HK-2 (cell line): ENCODE data around the gene KRT6C.
"Not testable (repeated sequence)": the region's sequence is repeated elsewhere in the genome, so short reads cannot be mapped to it uniquely, and the experiment has no call there.

Experiments
- DNase-seq: peaks from one replicate; pipeline ENCODE4 v3.0.0-alpha.2; 2018; ENCODE audit not compliant: unreplicated experiment

Gene KRT6C

GRCh38 chr12:52499806-52500560, 26.4 kb upstream of the KRT6C start:
- DNase-seq = no peak

GRCh38 chr12:52498946-52499345, 25.3 kb upstream of the KRT6C start:
- DNase-seq = no peak

- no peak for DNase-seq
Observed at GRCh38 chr12:52497975-52498374, 24.4 kb upstream of the KRT6C start.

- DNase-seq = no peak
Observed at GRCh38 chr12:52496590-52497071, 23.0 kb upstream of the KRT6C start.

DNA sequence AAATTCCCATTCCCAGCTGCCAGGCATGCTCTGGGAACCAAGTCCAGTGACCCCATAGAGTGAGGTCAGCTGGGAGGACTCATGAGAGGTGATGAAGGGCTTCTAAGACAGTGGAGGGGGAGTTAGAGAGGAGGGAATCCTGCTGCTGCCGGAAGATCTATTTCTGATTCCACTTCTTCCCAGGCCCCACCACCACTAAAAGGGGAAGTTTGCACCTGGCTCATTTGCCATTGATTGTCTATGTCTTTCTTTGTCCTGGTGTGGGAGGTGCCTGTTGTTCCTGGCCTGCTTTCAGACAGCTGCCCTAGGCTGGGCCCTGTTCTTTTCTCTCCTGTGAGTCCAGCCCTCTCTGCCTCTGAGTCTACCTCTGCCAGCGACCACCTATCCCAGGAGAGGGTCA, 22.4 kb upstream of the KRT6C start:
- no peak for DNase-seq

- DNase-seq = no peak
Observed at GRCh38 chr12:52495389-52495788, 21.8 kb upstream of the KRT6C start.

DNA sequence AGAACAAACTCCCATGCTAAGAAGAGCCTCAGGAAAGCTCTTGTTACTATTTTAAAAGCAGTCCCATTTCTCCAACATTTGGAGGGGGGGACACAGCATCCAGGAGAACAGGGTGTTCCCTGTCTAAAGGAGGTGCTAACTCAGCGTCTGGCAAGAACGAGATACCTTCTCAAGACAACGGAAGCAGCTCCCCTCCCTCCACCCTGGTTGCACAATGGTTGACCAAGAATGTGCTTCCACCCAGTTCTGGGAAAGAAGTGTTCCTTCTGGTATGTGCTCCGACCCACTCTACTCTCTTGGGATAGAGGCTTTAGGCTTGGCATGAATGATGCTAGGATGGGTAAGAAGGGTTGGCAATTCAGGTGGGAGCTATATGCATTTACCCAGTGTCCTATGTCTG, 20.9 kb upstream of the KRT6C start:
- no peak for DNase-seq

DNA sequence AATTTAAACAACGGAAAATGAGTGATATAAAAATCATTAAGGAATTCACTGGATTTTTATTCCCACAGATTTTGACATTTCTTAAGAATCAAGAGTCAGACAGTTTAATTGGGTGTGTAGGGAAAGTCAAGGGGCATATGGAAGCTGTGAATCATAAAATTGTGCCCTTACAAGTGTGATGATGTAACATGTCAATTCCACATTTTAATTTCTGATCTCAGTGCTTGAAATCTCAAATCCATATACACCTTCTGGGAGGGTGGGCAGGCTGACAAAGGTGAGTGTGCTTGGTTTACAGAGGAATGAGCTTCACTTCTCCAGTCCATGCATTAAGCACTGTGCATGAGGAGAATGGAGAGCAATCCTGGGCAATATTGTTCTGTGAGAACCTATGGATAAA, 20.5 kb upstream of the KRT6C start:
- DNase-seq = no peak

GRCh38 chr12:52493172-52493571, 19.6 kb upstream of the KRT6C start, which contains the start of gene KRT6A:
TSS of gene KRT6A (minus strand) at chr12:52493257. CDS start at chr12:52493188, 69 bp downstream.
- no peak for DNase-seq

- not testable (repeated sequence) for DNase-seq
Observed at GRCh38 chr12:52492405-52492804, 18.8 kb upstream of the KRT6C start.

DNA sequence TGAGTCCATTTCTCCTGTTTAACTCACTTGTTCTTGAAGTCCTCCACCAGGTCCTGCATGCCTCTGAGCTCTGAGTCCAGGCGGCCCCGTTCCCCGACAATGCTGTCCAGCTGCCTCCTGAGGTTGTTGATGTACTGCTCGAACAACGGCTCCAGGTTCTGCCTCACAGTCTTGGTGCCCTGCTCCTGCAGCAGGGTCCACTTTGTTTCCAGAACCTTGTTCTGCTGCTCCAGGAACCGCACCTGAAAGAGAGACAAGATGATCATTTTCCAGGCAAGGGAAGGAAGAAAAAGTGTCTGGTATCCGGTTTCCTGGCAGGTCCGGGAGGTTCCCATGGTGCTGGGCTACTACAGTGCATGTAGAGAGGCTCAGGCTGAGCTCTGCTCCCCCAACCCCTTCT, 17.9 kb upstream of the KRT6C start:
- not testable (repeated sequence) for DNase-seq

GRCh38 chr12:52488736-52489135, 15.1 kb upstream of the KRT6C start:
- DNase-seq = no peak

GRCh38 chr12:52487744-52488443, 14.3 kb upstream of the KRT6C start:
- not testable (repeated sequence) for DNase-seq

DNA sequence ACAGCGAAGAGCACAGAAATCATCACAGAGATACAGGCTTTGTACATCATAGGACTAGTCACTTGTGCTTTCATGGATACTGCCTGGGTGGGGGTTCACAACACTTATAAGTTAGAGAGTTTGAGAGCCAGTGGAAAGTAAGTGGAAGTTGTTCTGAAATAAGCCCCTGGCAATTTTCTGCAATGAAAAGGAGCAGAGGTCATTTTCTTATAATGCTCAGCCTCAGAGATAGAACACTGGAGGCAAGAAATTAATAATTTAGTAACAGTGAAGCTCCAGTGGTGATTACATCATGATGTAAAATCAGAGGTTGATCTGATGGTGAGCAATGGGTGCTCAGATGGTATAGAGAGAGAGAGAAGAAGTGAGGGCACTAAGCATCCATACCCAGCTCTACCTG, 13.6 kb upstream of the KRT6C start:
- DNase-seq = no peak

DNA sequence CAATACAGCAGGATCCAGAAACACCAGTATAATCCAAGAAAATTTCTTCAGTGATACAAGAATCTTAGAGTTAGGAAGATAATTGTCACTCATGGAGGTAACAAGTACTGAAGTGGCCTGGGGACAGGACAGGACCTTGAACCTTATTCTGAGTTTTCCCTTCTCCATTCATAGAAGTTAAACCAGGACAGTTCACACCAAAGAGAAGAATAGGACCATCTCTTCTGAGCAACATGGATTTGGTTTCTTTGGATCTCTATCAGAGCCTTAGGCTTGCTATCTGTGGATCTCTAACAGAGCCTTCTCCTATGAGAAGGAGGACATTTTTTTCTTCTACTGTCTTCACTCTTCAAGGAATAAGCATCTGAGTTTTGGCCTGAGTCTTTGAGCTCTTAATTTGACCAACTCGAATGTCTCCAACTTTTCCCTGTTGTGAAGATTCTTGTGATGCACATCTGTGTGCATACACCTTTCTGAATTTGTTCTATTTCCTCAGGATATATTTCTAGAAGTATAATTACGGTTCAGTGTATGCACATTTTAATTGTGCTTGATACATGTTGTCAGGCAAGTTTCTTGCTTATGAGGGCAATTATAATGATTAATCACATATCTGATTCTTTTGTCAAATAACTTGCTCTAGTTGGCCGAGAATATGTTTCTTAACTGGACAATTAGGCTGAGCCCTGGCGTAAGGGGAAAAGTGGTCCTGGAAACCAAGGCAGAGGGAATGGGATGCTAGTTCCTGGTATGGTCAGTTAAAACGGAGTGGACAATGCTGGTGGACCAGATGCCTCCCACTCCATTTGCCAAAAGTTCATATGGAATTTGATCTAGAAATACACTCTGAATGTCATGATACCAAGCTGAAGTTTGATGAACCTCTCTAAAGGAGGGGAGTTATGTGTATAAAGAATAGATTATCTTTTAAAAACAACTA, 12.8 kb upstream of the KRT6C start:
- DNase-seq = no peak

DNA sequence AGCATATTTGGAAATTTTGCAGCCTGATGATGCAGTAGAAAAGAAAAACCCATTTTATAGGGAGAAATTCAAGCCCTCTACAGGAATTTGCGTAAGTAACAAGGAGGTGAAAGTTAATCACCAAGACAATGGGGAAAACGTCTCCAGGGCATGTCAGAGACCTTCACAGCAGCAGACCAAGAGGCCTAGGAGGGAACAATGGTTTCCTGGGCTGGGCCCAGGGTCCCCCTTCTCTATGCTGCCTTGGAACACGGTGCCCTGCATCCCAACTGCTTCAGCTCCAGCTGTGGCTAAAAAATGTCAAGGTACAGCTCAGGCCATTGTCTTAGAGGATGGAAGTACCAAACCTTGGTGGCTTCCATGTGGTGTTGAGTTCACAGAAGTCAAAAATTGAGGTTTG, 6.5 kb upstream of the KRT6C start:
- DNase-seq = no peak

- DNase-seq = no peak
Observed at GRCh38 chr12:52477651-52478050, 4.0 kb upstream of the KRT6C start.

DNA sequence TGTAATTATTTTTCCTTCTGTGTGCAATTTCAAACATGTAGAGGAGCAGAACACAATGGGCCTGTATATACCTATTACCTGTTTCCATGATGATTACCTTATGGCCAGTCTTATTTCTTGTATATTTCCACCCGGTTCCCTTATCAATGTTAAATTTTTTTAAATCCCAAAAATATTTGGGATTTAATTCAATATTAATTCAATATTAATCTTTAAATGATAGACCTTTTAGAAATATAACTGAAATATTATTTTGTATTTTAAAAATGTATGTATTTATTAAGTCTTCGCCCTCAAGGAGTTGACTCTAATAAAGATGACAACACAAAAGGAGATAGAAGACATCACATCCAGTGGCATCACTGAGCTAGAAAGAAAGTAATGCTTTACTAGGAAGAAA, 607 bp upstream of the KRT6C start:
- no peak for DNase-seq

DNA sequence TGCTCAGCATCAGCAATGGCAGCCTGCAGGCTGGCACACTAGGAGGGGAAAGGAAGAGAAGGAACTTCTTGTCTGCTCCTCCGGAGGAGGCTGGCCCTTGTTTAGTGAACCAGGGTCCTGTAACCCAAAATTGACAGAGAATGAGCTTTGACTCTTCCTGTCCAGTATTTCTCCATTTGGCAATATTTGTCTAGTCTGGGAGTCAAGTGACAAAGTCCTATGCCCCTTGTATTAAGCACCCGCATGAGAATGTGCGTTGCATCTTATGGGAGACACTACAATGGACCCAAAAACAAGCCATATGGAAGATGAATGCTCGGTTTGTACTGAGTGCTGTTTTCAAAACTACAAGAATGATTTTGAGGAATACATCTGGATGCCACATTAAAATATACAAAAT, 3.8 kb downstream of the KRT6C start:
- no peak for DNase-seq

DNA sequence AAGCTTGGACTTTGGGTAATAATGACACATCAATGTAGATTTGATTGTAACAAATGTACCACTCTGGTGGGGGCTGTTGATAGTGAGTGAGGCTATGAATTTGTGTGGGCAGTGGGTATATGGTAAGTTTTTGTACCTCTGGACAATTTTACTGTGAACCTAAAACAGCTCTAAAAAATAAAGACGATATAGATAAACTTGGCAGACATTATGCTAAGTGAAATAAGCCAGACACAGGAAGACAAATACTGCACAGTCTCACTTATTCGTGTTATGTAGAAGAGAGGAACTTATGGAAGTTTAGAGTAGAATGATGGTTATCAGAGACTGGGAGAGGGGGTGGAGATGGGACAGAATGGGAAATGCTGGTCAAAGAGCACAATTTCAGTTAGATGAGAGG, 8.7 kb downstream of the KRT6C start:
- no peak for DNase-seq

- DNase-seq = no peak
Observed at GRCh38 chr12:52461693-52462092, 11.9 kb downstream of the KRT6C start.

- DNase-seq = no peak
Observed at GRCh38 chr12:52458861-52459260, 14.7 kb downstream of the KRT6C start.
